Measurements from ENCODE around the gene SYT6. TPM values are rescaled to one million over a fixed set of nuclear protein-coding genes. Genes with fewer than 3 reads are reported as not detected.
A peak's percentile ranks its signal among the peaks of the same experiment; 100 is the strongest.

Gene SYT6
- total and polyA plus RNA-seq, 5 donors: not detected

GRCh38 chr1:114133129-114133528, 20.5 kb downstream of the SYT6 start:
- Histone ChIP-seq H3K27me3 (ENCODE audit: control insufficient read depth, insufficient read depth) (no peaks in the 10 kb centered on the region), H3K27ac (ENCODE audit: low read length) (no peak overlapping the region), H3K4me3 (ENCODE audit: low read length) (no peak overlapping the region), H3K4me1 (ENCODE audit: control insufficient read depth, insufficient read depth, low read length) (no peaks in the 10 kb centered on the region), H3K9me3 (ENCODE audit: control insufficient read depth, low read length) (no peaks in the 10 kb centered on the region)
- DNase-seq (no peak), ATAC-seq (no peak)
- WGBS: 92% methylated on average over 7 of the region's 7 CpGs
- intact Hi-C loops (cut with DNase I): loop anchor here in 1 of 4 donors (10.0 kb wide), 1 partner anchor 128 kb away; no protein-coding TSS in a partner anchor

GRCh38 chr1:114131526-114132220, 22.0 kb downstream of the SYT6 start:
- Histone ChIP-seq H3K27me3 (ENCODE audit: control insufficient read depth, insufficient read depth) (no peaks in the 10 kb centered on the region), H3K4me1 (ENCODE audit: control insufficient read depth, insufficient read depth, low read length) (no peaks in the 10 kb centered on the region), H3K27ac (ENCODE audit: low read length) (no peak overlapping the region), H3K9me3 (ENCODE audit: control insufficient read depth, low read length) (no peaks in the 10 kb centered on the region), H3K4me3 (ENCODE audit: low read length) (no peak overlapping the region)
- 87% methylated on average over 4 of the region's 4 CpGs for WGBS
- no peak for DNase-seq
- intact Hi-C loops (cut with DNase I): loop anchor here in 1 of 4 donors (10.0 kb wide), 1 partner anchor 127 kb away; no protein-coding TSS in a partner anchor
- no peak for ATAC-seq

GRCh38 chr1:114130846-114131525, 22.7 kb downstream of the SYT6 start:
- DNase-seq: no peak
- 66% methylated on average over 7 of the region's 7 CpGs for WGBS
- Histone ChIP-seq H3K9me3 (ENCODE audit: control insufficient read depth, low read length) (no peaks in the 10 kb centered on the region), H3K27me3 (ENCODE audit: control insufficient read depth, insufficient read depth) (no peaks in the 10 kb centered on the region), H3K4me3 (ENCODE audit: low read length) (no peak overlapping the region), H3K27ac (ENCODE audit: low read length) (no peak overlapping the region), H3K4me1 (ENCODE audit: control insufficient read depth, insufficient read depth, low read length) (no peaks in the 10 kb centered on the region)
- intact Hi-C loops (cut with DNase I): loop anchor here in 1 of 4 donors (10.0 kb wide), 1 partner anchor 126 kb away; no protein-coding TSS in a partner anchor
- ATAC-seq: no peak

- H3K9me3 ChIP-seq (ENCODE audit: control insufficient read depth, low read length): no peaks in the 10 kb centered on the region
- no peaks in the 10 kb centered on the region for H3K4me1 ChIP-seq (ENCODE audit: control insufficient read depth, insufficient read depth, low read length)
- no peak overlapping the region for H3K27ac ChIP-seq (ENCODE audit: low read length)
- H3K27me3 ChIP-seq (ENCODE audit: control insufficient read depth, insufficient read depth): no peaks in the 10 kb centered on the region
- 86% methylated on average over 4 of the region's 4 CpGs for WGBS
- H3K4me3 ChIP-seq (ENCODE audit: low read length): no peak overlapping the region
- intact Hi-C loops (cut with DNase I): loop anchor here in 1 of 4 donors (10.0 kb wide), 1 partner anchor 125 kb away; no protein-coding TSS in a partner anchor
- no peak for ATAC-seq
- no peak for DNase-seq
Measured at GRCh38 chr1:114130213-114130612, 23.5 kb downstream of the SYT6 start.

GRCh38 chr1:114128293-114128692, 25.4 kb downstream of the SYT6 start:
- intact Hi-C loops (cut with DNase I): no loop called here
- H3K27ac ChIP-seq (ENCODE audit: low read length): no peak overlapping the region
- H3K4me1 ChIP-seq (ENCODE audit: control insufficient read depth, insufficient read depth, low read length): no peaks in the 10 kb centered on the region
- no peak overlapping the region for H3K4me3 ChIP-seq (ENCODE audit: low read length)
- DNase-seq (no peak), ATAC-seq (no peak)
- 87% methylated on average over 6 of the region's 6 CpGs for WGBS
- no peaks in the 10 kb centered on the region for H3K9me3 ChIP-seq (ENCODE audit: control insufficient read depth, low read length)
- no peaks in the 10 kb centered on the region for H3K27me3 ChIP-seq (ENCODE audit: control insufficient read depth, insufficient read depth)

- H3K4me3 ChIP-seq (ENCODE audit: low read length): no peak overlapping the region
- WGBS: 75% methylated on average over 10 of the region's 10 CpGs
- DNase-seq (peak in 1 of 3 donors; percentile 56), ATAC-seq (peak in 1 of 2 donors; percentile 49)
- intact Hi-C loops (cut with DNase I): no loop called here
- H3K4me1 ChIP-seq (ENCODE audit: control insufficient read depth, insufficient read depth, low read length): no peaks in the 10 kb centered on the region
- H3K27me3 ChIP-seq (ENCODE audit: control insufficient read depth, insufficient read depth): no peaks in the 10 kb centered on the region
- H3K9me3 ChIP-seq (ENCODE audit: control insufficient read depth, low read length): no peaks in the 10 kb centered on the region
- no peak overlapping the region for H3K27ac ChIP-seq (ENCODE audit: low read length)
Measured at GRCh38 chr1:114126261-114127095, 27.2 kb downstream of the SYT6 start.

GRCh38 chr1:114124644-114125043, 29.0 kb downstream of the SYT6 start:
- WGBS: 93% methylated on average over 7 of the region's 7 CpGs
- ATAC-seq (no peak), DNase-seq (no peak)
- H3K4me3 ChIP-seq (ENCODE audit: low read length): no peak overlapping the region
- H3K9me3 ChIP-seq (ENCODE audit: control insufficient read depth, low read length): no peaks in the 10 kb centered on the region
- H3K4me1 ChIP-seq (ENCODE audit: control insufficient read depth, insufficient read depth, low read length): no peaks in the 10 kb centered on the region
- no peak overlapping the region for H3K27ac ChIP-seq (ENCODE audit: low read length)
- no peaks in the 10 kb centered on the region for H3K27me3 ChIP-seq (ENCODE audit: control insufficient read depth, insufficient read depth)
- intact Hi-C loops (cut with DNase I): loop anchor here in 1 of 4 donors (2.0 kb wide), 1 partner anchor 24 kb away; no protein-coding TSS in a partner anchor

- no peak for DNase-seq
- ATAC-seq: no peak
- H3K4me1 ChIP-seq (ENCODE audit: control insufficient read depth, insufficient read depth, low read length): no peaks in the 10 kb centered on the region
- WGBS: 55% methylated on average over 9 of the region's 9 CpGs
- H3K27me3 ChIP-seq (ENCODE audit: control insufficient read depth, insufficient read depth): no peaks in the 10 kb centered on the region
- H3K27ac ChIP-seq (ENCODE audit: low read length): no peak overlapping the region
- no peak overlapping the region for H3K4me3 ChIP-seq (ENCODE audit: low read length)
- no peaks in the 10 kb centered on the region for H3K9me3 ChIP-seq (ENCODE audit: control insufficient read depth, low read length)
- intact Hi-C loops (cut with DNase I): no loop called here
Measured at GRCh38 chr1:114122941-114123618, 30.6 kb downstream of the SYT6 start.

- H3K27ac ChIP-seq (ENCODE audit: low read length): no peak overlapping the region
- H3K4me1 ChIP-seq (ENCODE audit: control insufficient read depth, insufficient read depth, low read length): no peaks in the 10 kb centered on the region
- H3K4me3 ChIP-seq (ENCODE audit: low read length): no peak overlapping the region
- DNase-seq (no peak), ATAC-seq (no peak)
- 52% methylated on average over 17 of the region's 17 CpGs for WGBS
- H3K27me3 ChIP-seq (ENCODE audit: control insufficient read depth, insufficient read depth): no peaks in the 10 kb centered on the region
- intact Hi-C loops (cut with DNase I): no loop called here
- no peaks in the 10 kb centered on the region for H3K9me3 ChIP-seq (ENCODE audit: control insufficient read depth, low read length)
Measured at GRCh38 chr1:114118351-114118990, 35.2 kb downstream of the SYT6 start.

- DNase-seq (no peak), ATAC-seq (no peak)
- H3K4me1 ChIP-seq (ENCODE audit: control insufficient read depth, insufficient read depth, low read length): no peaks in the 10 kb centered on the region
- H3K4me3 ChIP-seq (ENCODE audit: low read length): no peak overlapping the region
- no peaks in the 10 kb centered on the region for H3K27me3 ChIP-seq (ENCODE audit: control insufficient read depth, insufficient read depth)
- WGBS: 84% methylated on average over 8 of the region's 8 CpGs
- intact Hi-C loops (cut with DNase I): no loop called here
- no peak overlapping the region for H3K27ac ChIP-seq (ENCODE audit: low read length)
- H3K9me3 ChIP-seq (ENCODE audit: control insufficient read depth, low read length): no peaks in the 10 kb centered on the region
Measured at GRCh38 chr1:114117654-114118053, 36.0 kb downstream of the SYT6 start.
